Measurements from ENCODE around the gene RNF227.
"Not testable (repeated sequence)": the region's sequence is repeated elsewhere in the genome, so short reads cannot be mapped to it uniquely, and the experiment has no call there.

Gene RNF227

GRCh38 chr17:7873051-7873450 lies 43.0 kb downstream of the RNF227 start:
- Histone ChIP-seq H3K4me3 (ENCODE audit: low read depth, low read length) (no peak overlapping the region), H3K27ac (no peak overlapping the region), H3K36me3 (peaks cover 40% of the 10 kb centered on the region), H3K9me3 (ENCODE audit: severe bottlenecking) (no peaks in the 10 kb centered on the region), H3K27me3 (ENCODE audit: insufficient read depth, low read depth, severe bottlenecking) (no peaks in the 10 kb centered on the region)
- DNase-seq: no peak
- no peak for TF ChIP-seq CTCF (IDR thresholded peaks at IDR 0.05; ENCODE audit: low read depth, low read length)

GRCh38 chr17:7867881-7868329 lies 48.2 kb downstream of the RNF227 start:
- Histone ChIP-seq H3K4me3 (ENCODE audit: low read depth, low read length) (no peak overlapping the region), H3K9me3 (ENCODE audit: severe bottlenecking) (no peaks in the 10 kb centered on the region), H3K36me3 (peaks cover 33% of the 10 kb centered on the region), H3K27me3 (ENCODE audit: insufficient read depth, low read depth, severe bottlenecking) (no peaks in the 10 kb centered on the region), H3K27ac (no peak overlapping the region)
- DNase-seq: no peak
- TF ChIP-seq CTCF (IDR thresholded peaks at IDR 0.05; ENCODE audit: low read depth, low read length): no peak

- DNase-seq: no peak
- H3K27ac ChIP-seq: no peak overlapping the region
- no peaks in the 10 kb centered on the region for H3K9me3 ChIP-seq (ENCODE audit: severe bottlenecking)
- no peaks in the 10 kb centered on the region for H3K27me3 ChIP-seq (ENCODE audit: insufficient read depth, low read depth, severe bottlenecking)
- H3K4me3 ChIP-seq (ENCODE audit: low read depth, low read length): no peak overlapping the region
- no peak for TF ChIP-seq CTCF (IDR thresholded peaks at IDR 0.05; ENCODE audit: low read depth, low read length)
- H3K36me3 ChIP-seq: peaks cover 20% of the 10 kb centered on the region
These were observed 51.0 kb downstream of the RNF227 start for GRCh38 chr17:7864995-7865650.

- H3K27ac ChIP-seq; H3K4me3 ChIP-seq (ENCODE audit: low read depth, low read length); H3K27me3 ChIP-seq (ENCODE audit: insufficient read depth, low read depth, severe bottlenecking); DNase-seq; H3K9me3 ChIP-seq (ENCODE audit: severe bottlenecking): not testable (repeated sequence)
- H3K36me3 ChIP-seq: peaks cover 24% of the 10 kb centered on the region
These were observed 51.7 kb downstream of the RNF227 start for GRCh38 chr17:7864384-7864783.

All from WERI-Rb-1 (cell line).